OCI-LY3 (cell line): Measurements from ENCODE around the gene GPSM3.
"Not testable (repeated sequence)": the region's sequence is repeated elsewhere in the genome, so short reads cannot be mapped to it uniquely, and the experiment has no call there.

Experiments used
- H2AFZ ChIP-seq: fragments of 200-600, 300-600 bp; shearing (Covaris generic); 2 replicates; pipeline ENCODE4 v1.6.0; 2014; ENCODE audit warnings: antibody characterized with exemption, low read depth, low read length
- H3K27ac ChIP-seq: fragments of 200-600, 300-600 bp; sonication (generic); 2 replicates; pipeline ENCODE4 v1.5.1; 2014; ENCODE audit warnings: mild to moderate bottlenecking, low read length, moderate library complexity, mixed read lengths
- H3K27me3 ChIP-seq: fragments of 200-600, 300-600 bp; sonication (generic); 2 replicates; pipeline ENCODE4 v1.6.1; 2014; ENCODE audit warnings: low read depth, low read length, mixed read lengths
- H3K36me3 ChIP-seq: fragments of 200-600, 300-600 bp; sonication (generic); replicated peaks from 2 replicates; pipeline ENCODE3; 2014; ENCODE audit warnings: low read depth, low read length, mixed read lengths
- H3K4me1 ChIP-seq: fragments of 300-600, 200-600 bp; sonication (generic); 2 replicates; pipeline ENCODE4 v1.6.1; 2014; ENCODE audit warnings: low read length, mixed read lengths
- H3K4me2 ChIP-seq: fragments of 200-600, 300-600 bp; sonication (generic); 2 replicates; pipeline ENCODE4 v1.6.1; 2014; ENCODE audit warnings: low read length, mixed read lengths
- H3K4me3 ChIP-seq: fragments of 300-600, 200-600 bp; sonication (generic); 2 replicates; pipeline ENCODE4 v1.5.1; 2014; ENCODE audit warnings: antibody characterized with exemption, mild to moderate bottlenecking, low read length, moderate library complexity
- H3K79me2 ChIP-seq: fragments of 300-600, 200-600 bp; shearing (Covaris generic); 2 replicates; pipeline ENCODE4 v1.6.1; 2014; ENCODE audit warnings: mild to moderate bottlenecking, low read length, mixed read lengths
- H3K9ac ChIP-seq: fragments of 300-600, 200-600 bp; shearing (Covaris generic); 2 replicates; pipeline ENCODE4 v1.6.0; 2014; ENCODE audit warnings: mild to moderate bottlenecking, low read length, moderate library complexity
- H3K9me3 ChIP-seq: fragments of 200-600, 300-600 bp; shearing (Covaris generic); 2 replicates; pipeline ENCODE4 v1.6.1; 2014; ENCODE audit warnings: low read length, mixed read lengths; ENCODE audit not compliant: insufficient read depth
- H4K20me1 ChIP-seq: fragments of 200-600, 300-600 bp; sonication (generic); 2 replicates; pipeline ENCODE4 v1.6.1; 2016; ENCODE audit warnings: low read length, mixed read lengths; ENCODE audit not compliant: insufficient read depth
- EZH2phosphoT487 ChIP-seq: fragments of 200-600 bp; shearing (Covaris generic); IDR thresholded peaks from 2 replicates; pipeline ENCODE4 v1.6.1; 2018; ENCODE audit warnings: antibody characterized with exemption, mixed run types, low read depth
- TF ChIP-seq, protein P1 (sequence below): fragments of 200-600, 300-600 bp; sonication (generic); IDR thresholded peaks from 2 replicates; pipeline ENCODE4 v1.5.1; 2014; ENCODE audit warnings: antibody characterized with exemption, low read length, low read depth

GPSM3 gene

DNA sequence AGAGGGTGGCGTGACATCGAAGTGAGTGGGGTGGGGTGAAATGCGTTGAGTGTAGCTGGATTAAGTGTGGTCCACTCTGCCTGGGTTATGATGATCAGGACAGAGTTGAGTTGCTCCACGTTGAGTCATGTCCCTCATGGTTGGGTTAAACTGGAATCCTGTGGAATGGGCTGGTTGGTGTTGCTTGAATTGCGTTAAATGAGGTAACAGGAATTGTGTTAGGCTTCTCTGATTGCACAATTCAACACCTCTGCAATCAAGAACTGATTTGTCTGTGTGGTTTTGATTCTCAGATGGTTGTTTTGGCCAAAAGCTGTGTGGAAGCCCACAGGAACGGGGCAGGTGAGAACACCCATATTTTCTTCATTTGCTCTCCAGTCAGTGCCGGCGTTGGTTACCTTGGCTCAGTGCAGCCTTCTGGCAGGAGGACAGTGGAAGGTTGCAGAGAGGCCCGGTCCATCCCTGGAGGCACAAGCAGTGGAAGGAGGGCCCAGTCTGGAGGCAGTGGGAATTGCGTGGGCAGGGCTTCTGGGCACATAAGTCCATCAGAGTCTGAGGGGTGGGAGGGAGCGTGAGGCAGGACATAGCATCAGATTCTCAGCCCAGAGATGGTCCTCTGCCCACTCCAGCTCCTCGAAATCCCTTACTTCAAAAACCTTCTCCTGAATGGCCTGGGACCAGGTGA, 19.8 kb upstream of the GPSM3 start:
- H3K79me2 ChIP-seq = no peaks in the 10 kb centered on the region
- no peak overlapping the region for H2AFZ ChIP-seq
- H3K27me3 ChIP-seq = no peaks in the 10 kb centered on the region
- no peaks in the 10 kb centered on the region for H3K4me1 ChIP-seq
- no peak overlapping the region for H3K4me2 ChIP-seq
- H3K9ac ChIP-seq = no peak overlapping the region
- H3K27ac ChIP-seq = no peak overlapping the region
- H3K36me3 ChIP-seq = no peaks in the 10 kb centered on the region
- H4K20me1 ChIP-seq = no peaks in the 10 kb centered on the region
- TF ChIP-seq, protein P1, sequence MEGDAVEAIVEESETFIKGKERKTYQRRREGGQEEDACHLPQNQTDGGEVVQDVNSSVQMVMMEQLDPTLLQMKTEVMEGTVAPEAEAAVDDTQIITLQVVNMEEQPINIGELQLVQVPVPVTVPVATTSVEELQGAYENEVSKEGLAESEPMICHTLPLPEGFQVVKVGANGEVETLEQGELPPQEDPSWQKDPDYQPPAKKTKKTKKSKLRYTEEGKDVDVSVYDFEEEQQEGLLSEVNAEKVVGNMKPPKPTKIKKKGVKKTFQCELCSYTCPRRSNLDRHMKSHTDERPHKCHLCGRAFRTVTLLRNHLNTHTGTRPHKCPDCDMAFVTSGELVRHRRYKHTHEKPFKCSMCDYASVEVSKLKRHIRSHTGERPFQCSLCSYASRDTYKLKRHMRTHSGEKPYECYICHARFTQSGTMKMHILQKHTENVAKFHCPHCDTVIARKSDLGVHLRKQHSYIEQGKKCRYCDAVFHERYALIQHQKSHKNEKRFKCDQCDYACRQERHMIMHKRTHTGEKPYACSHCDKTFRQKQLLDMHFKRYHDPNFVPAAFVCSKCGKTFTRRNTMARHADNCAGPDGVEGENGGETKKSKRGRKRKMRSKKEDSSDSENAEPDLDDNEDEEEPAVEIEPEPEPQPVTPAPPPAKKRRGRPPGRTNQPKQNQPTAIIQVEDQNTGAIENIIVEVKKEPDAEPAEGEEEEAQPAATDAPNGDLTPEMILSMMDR = no peak
- TF ChIP-seq EZH2phosphoT487 = no peak
- H3K4me3 ChIP-seq = no peak overlapping the region
- H3K9me3 ChIP-seq = no peaks in the 10 kb centered on the region

DNA sequence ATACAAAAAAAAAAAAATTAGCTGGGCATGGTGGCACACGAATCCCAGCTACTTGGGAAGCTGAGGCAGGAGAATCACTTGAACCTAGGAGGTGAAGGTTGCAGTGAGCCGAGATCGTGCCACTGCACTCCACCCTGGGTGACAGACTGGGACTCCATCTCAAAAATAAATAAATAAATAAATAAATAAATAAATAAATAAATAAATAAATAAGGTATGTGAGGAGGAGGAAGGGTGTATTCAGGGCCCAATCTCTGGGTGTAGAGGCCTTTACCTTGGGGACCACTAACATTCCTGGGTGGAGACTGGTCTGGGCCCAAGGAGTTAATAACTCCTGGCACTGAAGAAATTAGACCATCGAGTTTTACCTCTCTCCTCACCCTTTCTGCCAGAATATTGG, 19.0 kb upstream of the GPSM3 start:
- H4K20me1 ChIP-seq, H3K27ac ChIP-seq, H3K79me2 ChIP-seq, H3K36me3 ChIP-seq, H3K4me1 ChIP-seq, H2AFZ ChIP-seq, H3K9me3 ChIP-seq, H3K9ac ChIP-seq, H3K4me2 ChIP-seq, H3K4me3 ChIP-seq, H3K27me3 ChIP-seq: not testable (repeated sequence)

DNA sequence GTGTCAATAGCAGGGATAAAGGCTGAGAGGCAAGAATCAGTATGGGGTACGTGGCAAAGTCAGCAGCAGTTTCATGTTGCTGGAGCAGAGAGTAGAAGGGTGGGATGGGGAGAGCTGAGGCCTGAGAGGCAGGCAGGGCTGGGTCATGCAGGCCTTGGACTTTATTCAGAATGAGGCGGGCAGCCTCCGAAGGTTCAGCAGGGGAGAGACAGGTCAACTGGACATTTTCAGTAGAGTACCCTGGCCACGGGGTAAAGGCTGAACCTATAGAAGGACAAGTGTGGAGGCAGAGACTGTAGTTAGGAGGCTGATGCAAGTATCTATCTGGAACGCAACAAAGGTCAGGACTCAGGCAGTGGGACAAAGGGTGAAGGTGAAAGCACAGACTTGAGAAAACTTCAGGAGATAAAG, 17.8 kb upstream of the GPSM3 start:
- no peak overlapping the region for H3K27ac ChIP-seq
- H3K9ac ChIP-seq = no peak overlapping the region
- H3K4me2 ChIP-seq = no peak overlapping the region
- no peaks in the 10 kb centered on the region for H3K27me3 ChIP-seq
- H3K4me1 ChIP-seq = no peaks in the 10 kb centered on the region
- H3K36me3 ChIP-seq = no peaks in the 10 kb centered on the region
- no peaks in the 10 kb centered on the region for H3K9me3 ChIP-seq
- no peak overlapping the region for H2AFZ ChIP-seq
- no peaks in the 10 kb centered on the region for H3K79me2 ChIP-seq
- TF ChIP-seq, protein P1 = no peak
- TF ChIP-seq EZH2phosphoT487 = no peak
- no peaks in the 10 kb centered on the region for H4K20me1 ChIP-seq
- H3K4me3 ChIP-seq = no peak overlapping the region

DNA sequence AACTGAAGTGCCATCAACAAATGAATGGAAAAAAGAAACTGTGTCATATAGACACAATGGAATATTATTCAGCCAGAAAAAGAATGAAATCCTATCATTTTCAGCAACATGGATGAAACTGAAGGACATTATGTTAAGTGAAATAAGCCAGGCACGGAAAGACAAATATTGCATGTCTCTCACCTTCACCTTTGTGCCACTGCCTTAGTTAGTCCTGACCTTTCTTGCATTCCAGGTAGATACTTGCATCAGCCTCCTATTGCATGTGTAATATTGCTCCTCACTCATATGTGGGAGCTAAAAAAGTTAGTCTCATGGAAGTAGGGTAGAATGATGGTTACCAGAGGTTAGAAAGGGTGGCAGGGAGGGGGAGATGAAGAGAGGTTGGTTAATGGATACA, 16.6 kb upstream of the GPSM3 start:
- Histone ChIP-seq H4K20me1 (no peaks in the 10 kb centered on the region), H3K27ac (no peak overlapping the region), H3K4me3 (no peak overlapping the region), H3K4me2 (no peak overlapping the region), H3K36me3 (no peaks in the 10 kb centered on the region), H3K4me1 (no peaks in the 10 kb centered on the region), H3K9ac (no peak overlapping the region), H3K9me3 (no peaks in the 10 kb centered on the region), H3K79me2 (no peaks in the 10 kb centered on the region), H2AFZ (no peak overlapping the region), H3K27me3 (no peaks in the 10 kb centered on the region)
- no peak for TF ChIP-seq EZH2phosphoT487
- TF ChIP-seq, protein P1 = no peak
